ENCODE data around the gene DYNC1LI2.
"Not testable (repeated sequence)": the region's sequence is repeated elsewhere in the genome, so short reads cannot be mapped to it uniquely, and the experiment has no call there.

Gene DYNC1LI2

GRCh38 chr16:66751303-66751991 is at the start of gene DYNC1LI2:
Gene DYNC1LI2, minus strand, starts transcription at chr16:66751609. Its CDS starts 18 bp downstream, at chr16:66751591.
- peak; percentile 79 to 84 for DNase-seq

- no peak for DNase-seq
These were observed 49.4 kb upstream of the DYNC1LI2 start for GRCh38 chr16:66800856-66801255.

- no peak for DNase-seq
These were observed 46.8 kb upstream of the DYNC1LI2 start for GRCh38 chr16:66798161-66798560.

GRCh38 chr16:66793984-66794383 is 42.6 kb upstream of the DYNC1LI2 start:
- DNase-seq: not testable (repeated sequence)

- DNase-seq: no peak
These were observed 38.8 kb upstream of the DYNC1LI2 start for GRCh38 chr16:66790130-66790733.

- DNase-seq: no peak
These were observed 36.0 kb upstream of the DYNC1LI2 start for GRCh38 chr16:66787427-66787826.

GRCh38 chr16:66786551-66786950 is 35.1 kb upstream of the DYNC1LI2 start:
- DNase-seq: no peak

GRCh38 chr16:66776457-66776856 is 25.0 kb upstream of the DYNC1LI2 start:
- no peak for DNase-seq

GRCh38 chr16:66774981-66775380 is 23.6 kb upstream of the DYNC1LI2 start:
- DNase-seq: no peak

GRCh38 chr16:66758086-66758485 is 6.7 kb upstream of the DYNC1LI2 start:
- no peak for DNase-seq

GRCh38 chr16:66754819-66755218 is 3.4 kb upstream of the DYNC1LI2 start:
- no peak for DNase-seq

- no peak for DNase-seq
These were observed 2.8 kb upstream of the DYNC1LI2 start for GRCh38 chr16:66754211-66754610.

- no peak for DNase-seq
These were observed 1.5 kb upstream of the DYNC1LI2 start for GRCh38 chr16:66752958-66753357.

GRCh38 chr16:66752379-66752778 is 970 bp upstream of the DYNC1LI2 start:
- DNase-seq: no peak

GRCh38 chr16:66751992-66752322 is 548 bp upstream of the DYNC1LI2 start:
- DNase-seq: no peak

GRCh38 chr16:66751053-66751302 is 431 bp downstream of the DYNC1LI2 start:
- DNase-seq: peak in 1 of 2 donors; percentile 8

GRCh38 chr16:66750279-66751052 is 943 bp downstream of the DYNC1LI2 start:
- DNase-seq: no peak

- DNase-seq: no peak
These were observed 4.7 kb downstream of the DYNC1LI2 start for GRCh38 chr16:66746682-66747081.

GRCh38 chr16:66746048-66746447 is 5.4 kb downstream of the DYNC1LI2 start:
- no peak for DNase-seq

GRCh38 chr16:66741950-66742808 is 9.2 kb downstream of the DYNC1LI2 start:
- DNase-seq: no peak

GRCh38 chr16:66741169-66741900 is 10.1 kb downstream of the DYNC1LI2 start:
- DNase-seq: no peak

- DNase-seq: no peak
These were observed 10.9 kb downstream of the DYNC1LI2 start for GRCh38 chr16:66740533-66740932.

GRCh38 chr16:66740010-66740409 is 11.4 kb downstream of the DYNC1LI2 start:
- DNase-seq: peak; percentile 12 to 28

Measured in activated CD4-positive, alpha-beta T cell treated with anti-CD3 and anti-CD28 coated beads for 4 hours (primary cell).